ENCODE measurements around the gene MRNIP.

DNA sequence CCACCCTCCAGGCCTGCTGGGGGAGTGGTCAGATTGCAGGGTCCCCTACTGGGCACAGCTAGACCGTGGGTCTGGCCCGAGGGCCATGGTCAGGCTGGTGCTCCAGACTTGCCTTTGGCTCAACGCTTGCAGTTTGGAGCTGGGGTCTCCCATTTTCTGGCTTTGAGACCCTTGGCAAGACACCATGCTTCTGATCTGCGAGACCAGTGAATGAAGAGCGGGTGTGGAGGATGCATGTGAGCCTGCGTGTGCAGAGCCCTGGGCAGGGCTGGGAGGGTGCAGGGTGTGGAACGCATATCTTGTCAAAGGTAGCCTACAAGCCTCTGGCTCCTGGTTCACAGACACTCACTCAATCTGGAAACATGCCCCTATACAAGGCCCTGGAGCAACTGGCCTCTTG lies 6.1 kb upstream of the MRNIP start:
- TF ChIP-seq REST (IDR thresholded peaks at IDR 0.05) (no peak), FOXS1 (CRISPR knock-in tag; IDR thresholded peaks at IDR 0.05) (no peak), RNF2 (IDR thresholded peaks at IDR 0.05; ENCODE audit: borderline replicate concordance, low read depth) (no peak)
